SK-N-SH (cell line): ENCODE results near the gene PTGFRN.

Source experiments
- POLR2AphosphoS5 ChIP-seq: IDR thresholded peaks from 2 replicates; pipeline ENCODE4 v1.6.1; 2012; ENCODE audit warnings: low read depth, low read length
- USF2 ChIP-seq: fragments of 150-350 bp; IDR thresholded peaks from 2 replicates; pipeline ENCODE4 v1.6.1; 2017; ENCODE audit warnings: antibody characterized with exemption, low read length, low read depth, borderline replicate concordance
- ZBTB33 ChIP-seq: IDR thresholded peaks from 2 replicates; pipeline ENCODE4 v1.4.0; 2012; ENCODE audit warnings: low read depth, borderline replicate concordance

GRCh38 chr1:116962987-116963639 is 53.4 kb downstream of the PTGFRN start:
- TF ChIP-seq ZBTB33 (no peak), POLR2AphosphoS5 (no peak), USF2 (no peak)
